SK-N-MC (cell line): ENCODE measurements around the gene LAMC3.

ENCODE experiments used
- DNase-seq: peaks from one replicate; pipeline ENCODE4 v3.0.0-alpha.2; 2011; ENCODE audit warnings: low read depth, low spot score
- H3K27ac ChIP-seq: fragments of 200-600 bp; sonication (generic); 2 replicates; pipeline ENCODE4 v1.5.1; 2016; ENCODE audit warnings: mixed run types
- H3K36me3 ChIP-seq: fragments of 200-600 bp; sonication (generic); 2 replicates; pipeline ENCODE4 v1.6.1; 2017; ENCODE audit warnings: antibody characterized with exemption, low read length, mixed read lengths; ENCODE audit not compliant: insufficient read depth
- H3K4me3 ChIP-seq: fragments of 200-600 bp; sonication (generic); 2 replicates; pipeline ENCODE4 v1.5.1; 2016
- H3K9ac ChIP-seq: fragments of 200-600 bp; sonication (generic); 2 replicates; pipeline ENCODE4 v1.8.0; 2017; ENCODE audit warnings: mixed run types, mixed read lengths; ENCODE audit not compliant: insufficient read length
- H3K9me3 ChIP-seq: fragments of 200-600 bp; sonication (generic); 2 replicates; pipeline ENCODE4 v1.6.1; 2017; ENCODE audit warnings: low read depth, mild to moderate bottlenecking, antibody characterized with exemption, low read length, moderate library complexity, mixed read lengths
- EZH2 ChIP-seq: fragments of 200-600 bp; sonication (generic); IDR thresholded peaks from one replicate; pipeline ENCODE4 v1.6.1; 2017; ENCODE audit warnings: antibody characterized with exemption
- FOXP2 ChIP-seq: optimal IDR thresholded peaks from 2 replicates; pipeline ENCODE3; 2011; ENCODE audit warnings: mild to moderate bottlenecking, moderate library complexity; ENCODE audit not compliant: insufficient read depth; ENCODE audit errors: extremely low read length, control extremely low read depth
- POLR2AphosphoS5 ChIP-seq: IDR thresholded peaks from 2 replicates; pipeline ENCODE4 v1.6.1; 2012; ENCODE audit warnings: mild to moderate bottlenecking, low read depth, low read length, borderline replicate concordance

LAMC3 gene

DNA sequence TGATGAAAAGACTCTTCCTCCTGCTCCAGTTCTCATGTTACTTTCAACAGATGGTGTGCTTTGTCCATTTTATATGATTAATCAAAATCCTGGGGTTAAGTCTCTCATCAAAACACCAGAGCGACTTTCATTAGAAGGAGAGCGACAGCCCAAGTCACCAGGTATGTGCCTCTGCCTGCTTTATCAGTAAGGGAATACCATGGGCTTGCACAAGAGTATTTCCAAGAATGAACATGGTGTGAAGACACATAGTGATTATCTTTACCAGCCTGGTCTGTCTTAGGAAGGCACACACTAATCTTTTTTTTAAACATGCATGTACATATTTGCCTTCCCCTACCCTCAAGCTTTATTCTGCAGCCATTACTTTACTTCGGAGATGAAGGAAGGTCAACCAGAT, 131.6 kb downstream of the LAMC3 start:
- Histone ChIP-seq H3K9ac (no peak overlapping the region), H3K9me3 (no peaks in the 10 kb centered on the region), H3K36me3 (peaks cover 87% of the 10 kb centered on the region), H3K27ac (no peak overlapping the region), H3K4me3 (no peak overlapping the region)
- TF ChIP-seq FOXP2 (no peak), EZH2 (no peak), POLR2AphosphoS5 (no peak)
- no peak for DNase-seq

DNA sequence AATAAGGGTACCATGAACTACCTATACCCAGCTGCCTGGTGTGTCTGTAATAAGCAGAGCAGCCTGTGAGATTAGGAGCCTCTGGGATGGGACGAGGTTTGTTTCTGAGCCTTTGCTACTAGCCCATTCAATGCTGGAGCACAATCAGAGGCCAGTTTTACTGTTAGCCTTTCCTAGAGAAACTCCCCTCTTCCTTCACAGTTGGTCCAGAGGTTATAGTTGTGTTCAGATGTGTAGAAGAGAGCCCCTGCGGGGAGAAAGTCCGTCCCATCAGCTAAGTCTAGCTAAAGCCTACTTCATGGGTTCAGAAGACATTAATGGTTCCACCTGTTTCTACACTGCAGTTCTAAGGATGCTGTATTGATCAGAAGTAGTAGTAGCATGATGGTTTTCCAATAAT, 133.2 kb downstream of the LAMC3 start:
- Histone ChIP-seq H3K4me3 (no peak overlapping the region), H3K9ac (no peak overlapping the region), H3K36me3 (peaks cover 85% of the 10 kb centered on the region), H3K9me3 (no peaks in the 10 kb centered on the region), H3K27ac (no peak overlapping the region)
- DNase-seq = no peak
- TF ChIP-seq FOXP2 = no peak
- no peak for TF ChIP-seq POLR2AphosphoS5
- no peak for TF ChIP-seq EZH2
